GM21381 (cell line): ENCODE results near the gene KIF5A.
A peak's percentile ranks its signal among the peaks of the same experiment; 100 is the strongest.

Source experiments
- ATAC-seq: cut with Tn5 transposase; IDR thresholded peaks from one replicate; pipeline ENCODE4 v1.9.1; 2021; ENCODE audit warnings: mild to moderate bottlenecking, moderate library complexity; ENCODE audit not compliant: unreplicated experiment

Gene KIF5A

DNA sequence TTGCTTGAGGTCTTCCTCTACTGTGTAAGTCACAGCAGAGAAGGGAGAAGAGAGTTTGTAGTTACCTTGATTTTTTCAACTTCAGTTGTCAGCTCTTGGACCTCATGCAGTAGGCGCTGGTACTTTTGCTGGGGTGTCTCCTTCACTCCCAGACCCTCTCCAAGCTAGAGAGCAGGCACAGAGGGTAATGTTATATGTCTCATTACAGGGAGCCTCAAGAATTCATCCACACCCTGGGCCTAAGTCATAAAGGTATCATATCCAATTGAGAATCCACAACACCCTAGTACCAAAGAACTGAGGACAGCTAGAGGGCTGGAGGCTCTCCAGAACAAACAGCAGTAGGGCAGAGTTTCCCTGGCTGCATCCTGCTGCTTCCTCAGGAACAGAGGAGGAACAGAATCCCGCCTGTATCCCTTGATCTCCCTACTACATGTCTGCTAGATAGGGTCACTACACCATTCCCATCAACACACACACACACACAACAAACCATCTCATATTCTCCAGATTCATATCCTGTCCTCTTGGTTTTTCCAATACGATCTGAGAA is 14.8 kb upstream of the KIF5A start:
- ATAC-seq: no peak

DNA sequence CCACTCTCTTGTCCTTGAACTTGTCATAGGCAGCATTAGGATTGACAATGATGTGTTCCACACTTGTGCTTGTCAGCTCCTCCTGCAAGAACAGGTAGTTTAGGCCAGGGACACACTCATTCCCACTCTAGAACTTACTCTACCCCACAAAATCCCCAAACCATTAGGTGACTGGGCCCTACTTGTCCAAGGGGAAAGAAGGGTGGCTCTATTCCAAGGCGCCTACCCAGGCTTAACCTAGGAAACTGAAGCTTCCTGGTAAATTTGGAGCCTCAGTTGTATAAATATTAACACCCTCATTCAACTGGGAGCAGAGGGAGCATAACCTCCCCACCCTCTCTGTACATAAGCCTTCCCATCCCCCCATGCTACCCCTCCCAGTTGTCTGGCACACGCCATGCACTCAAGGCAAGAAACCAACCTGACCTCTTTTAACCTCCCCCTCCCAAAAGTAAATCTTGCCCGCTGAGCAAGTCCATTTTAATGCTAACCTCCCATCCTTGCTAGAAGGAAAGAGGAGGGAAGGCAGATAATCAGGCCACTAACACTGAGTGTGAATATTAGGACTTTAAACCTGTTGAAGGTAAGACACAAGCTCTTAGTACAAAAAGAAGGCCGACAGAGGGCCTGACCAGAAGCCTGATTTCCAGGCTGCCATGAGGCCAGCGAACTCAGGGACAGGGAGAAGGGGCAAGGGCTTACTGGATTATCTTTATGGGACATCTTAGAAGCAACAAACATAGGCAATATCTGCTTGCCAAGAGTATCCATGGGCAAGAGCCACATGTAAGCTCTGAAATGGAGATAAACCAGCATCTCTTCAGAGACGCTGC is 13.9 kb upstream of the KIF5A start:
- no peak for ATAC-seq

DNA sequence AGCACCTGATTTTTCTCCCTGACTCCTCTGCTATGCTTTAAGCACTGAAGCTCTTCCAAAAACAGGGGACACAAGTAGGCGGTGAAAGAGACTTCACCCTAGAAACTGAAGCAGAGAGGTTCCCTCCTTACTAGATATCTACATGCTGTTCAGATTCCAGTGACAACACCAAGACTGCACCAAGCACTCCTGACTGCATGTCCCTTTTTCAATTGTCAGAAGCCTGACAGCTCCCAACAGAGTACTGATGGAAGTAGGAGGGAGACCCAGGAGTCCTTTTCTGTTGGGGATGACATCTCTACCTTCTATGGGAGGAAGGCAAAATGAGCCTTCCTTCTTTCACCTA is 13.3 kb upstream of the KIF5A start:
- no peak for ATAC-seq

DNA sequence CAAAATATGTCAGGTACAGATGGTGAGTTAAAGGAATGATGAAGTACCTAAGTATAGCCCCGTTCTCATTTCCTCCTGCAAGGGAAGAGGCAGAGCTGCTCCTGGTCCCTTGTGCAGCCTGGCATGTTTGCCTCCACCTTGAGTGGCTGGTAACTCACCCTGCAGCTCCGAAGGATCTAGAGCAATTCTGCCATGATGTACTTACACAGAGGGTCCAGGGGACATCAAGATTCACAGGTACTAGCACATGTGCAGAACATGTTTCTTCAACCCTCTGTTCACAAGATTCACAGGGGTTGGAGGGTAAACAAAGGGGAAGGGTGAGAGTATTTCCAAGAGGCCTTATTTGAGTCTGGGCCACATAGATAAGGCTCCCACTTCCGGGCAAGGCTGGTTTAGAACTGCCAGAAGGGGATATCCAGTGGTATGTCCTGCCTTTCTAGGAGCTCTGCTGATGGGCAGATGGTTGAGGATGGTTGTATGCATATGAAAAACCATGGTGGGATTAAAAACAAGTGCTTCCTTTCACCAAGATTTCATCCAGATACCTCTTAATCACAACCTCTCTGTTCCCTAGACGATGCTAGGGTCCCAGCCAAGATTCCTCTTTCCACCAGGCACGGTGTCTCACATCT is 10.6 kb upstream of the KIF5A start:
- no peak for ATAC-seq

DNA sequence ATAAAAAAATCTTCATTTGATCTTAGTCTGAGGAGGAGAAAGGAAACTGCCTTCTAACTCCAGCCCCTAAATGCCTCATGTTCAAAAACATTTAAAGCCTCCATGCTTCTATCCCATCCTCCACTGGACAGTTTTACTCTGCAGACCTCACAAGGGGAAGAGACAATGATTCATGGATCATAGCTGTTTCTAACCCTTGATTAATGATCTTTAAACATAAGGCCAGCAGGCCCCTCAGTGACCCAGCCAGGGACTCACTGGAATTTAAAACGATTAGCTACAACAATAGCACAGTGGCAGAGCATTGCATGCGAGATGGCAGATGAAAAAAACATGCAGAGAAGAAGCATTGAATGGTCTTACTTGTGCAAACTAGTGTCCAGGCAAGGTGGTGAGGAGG is 8.8 kb upstream of the KIF5A start:
- ATAC-seq: no peak

DNA sequence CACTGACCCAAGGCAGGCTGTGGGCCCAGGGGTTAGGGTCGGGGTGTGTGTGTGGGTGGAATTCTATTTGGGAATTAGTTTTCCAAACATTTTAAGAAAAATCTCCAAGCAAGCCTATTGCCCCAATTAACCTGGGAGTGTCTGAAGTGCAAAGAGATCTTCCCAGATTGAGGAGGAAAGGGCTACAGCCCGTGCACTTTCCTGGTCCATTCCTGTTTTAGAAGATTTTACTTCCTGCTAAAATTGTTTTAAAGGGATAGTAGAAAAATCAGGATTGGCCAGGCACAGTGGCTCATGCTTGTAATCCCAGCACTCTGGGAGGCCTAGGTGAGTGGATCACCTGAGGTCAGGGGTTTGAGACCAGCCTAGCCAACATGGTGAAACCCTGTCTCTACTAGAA is 8.1 kb upstream of the KIF5A start:
- no peak for ATAC-seq

DNA sequence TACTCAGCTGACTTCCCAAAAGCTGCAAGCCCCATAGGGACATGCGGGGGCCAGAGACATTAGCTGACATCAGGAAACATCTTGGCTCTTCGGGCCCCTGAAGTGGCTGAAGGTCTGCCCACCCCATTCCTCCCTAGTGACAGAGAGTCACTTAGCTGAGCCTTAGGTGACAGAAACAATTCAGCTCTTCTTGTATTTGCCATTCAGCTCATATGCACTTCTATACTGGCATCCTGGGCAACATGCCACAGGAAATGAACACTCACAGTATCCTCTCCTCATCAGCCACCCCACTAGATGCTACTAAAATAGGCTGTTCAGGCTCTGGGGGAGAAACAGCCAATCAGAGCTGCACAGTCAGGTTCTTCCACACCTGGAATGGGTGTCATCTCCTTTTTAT is 6.3 kb upstream of the KIF5A start:
- ATAC-seq: no peak

DNA sequence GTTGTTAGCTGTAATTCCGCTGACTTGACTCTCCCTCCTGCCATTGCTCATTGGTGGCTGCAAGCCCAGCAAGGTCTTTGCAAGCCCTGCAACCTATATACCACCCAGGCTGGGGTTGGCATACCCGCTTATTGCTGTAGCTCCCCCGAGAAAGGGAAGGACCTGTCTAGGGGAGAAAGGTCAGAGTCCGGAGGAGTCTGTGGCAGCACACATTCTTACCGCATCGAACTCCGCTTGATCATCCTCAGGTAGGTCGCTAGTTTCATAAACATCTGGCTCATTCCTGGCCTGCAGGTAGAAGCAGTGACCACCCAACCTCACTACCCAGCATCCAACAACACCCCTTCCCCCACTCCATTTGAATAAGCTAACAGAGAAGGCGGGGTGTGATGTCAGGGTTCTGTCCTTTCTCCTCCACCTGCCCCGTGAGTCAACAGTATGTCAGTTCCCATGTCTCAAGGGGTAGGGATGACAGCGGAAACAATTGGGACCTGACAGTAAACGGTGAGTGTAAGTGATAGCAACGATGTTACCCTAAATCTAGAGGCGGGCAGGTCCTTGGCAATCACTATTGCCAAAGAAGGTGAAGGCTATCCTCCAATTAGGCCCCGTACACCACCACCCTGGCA is 3.9 kb upstream of the KIF5A start:
- no peak for ATAC-seq

DNA sequence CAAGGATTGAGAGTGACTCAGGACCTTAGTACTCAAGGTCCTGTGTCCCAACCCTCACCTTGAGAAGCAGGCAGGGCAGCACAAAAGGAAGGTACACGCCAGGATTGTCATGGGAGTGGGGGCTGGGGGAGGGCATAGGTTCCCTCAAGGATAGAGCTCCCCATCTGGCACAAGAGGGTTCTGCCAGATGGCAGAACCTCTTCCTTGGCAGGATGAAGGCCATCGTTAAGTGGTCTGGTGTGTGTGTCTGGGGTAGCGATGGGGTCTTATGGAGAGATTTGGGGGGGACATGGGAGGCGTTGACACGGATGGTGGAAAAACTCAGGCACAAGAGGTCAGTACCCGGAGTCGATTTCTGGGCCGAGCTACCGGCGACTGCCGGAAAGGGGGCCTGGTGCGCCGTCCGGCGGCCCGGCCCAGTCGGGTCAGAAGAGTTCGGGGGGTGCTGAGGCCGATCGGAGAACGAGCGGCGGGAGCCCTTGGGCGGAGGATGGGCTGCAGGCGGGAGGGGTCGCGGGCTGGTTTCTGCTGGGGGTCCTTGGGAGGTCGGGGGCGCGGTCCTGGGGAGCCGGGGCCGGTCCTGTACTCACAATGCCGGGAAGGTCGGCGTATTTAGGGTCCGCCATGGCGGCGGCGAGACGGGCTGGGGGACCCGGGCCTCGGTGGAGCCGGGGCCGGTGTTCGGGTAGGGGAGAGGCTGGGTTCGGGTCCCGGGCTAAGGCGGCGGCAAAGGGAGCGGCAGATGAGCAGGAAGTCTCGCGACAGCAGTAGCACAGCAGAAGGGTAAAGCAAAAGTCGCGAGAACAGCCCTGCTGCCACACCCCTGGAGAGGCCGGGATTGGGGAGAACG is 3.2 kb upstream of the KIF5A start, which contains the start of gene DCTN2:
TSS of gene DCTN2 (minus strand) at position 755 of the 850 bp plus-strand sequence. CDS start at position 626, 129 bp downstream.
- peak; percentile 98 for ATAC-seq

DNA sequence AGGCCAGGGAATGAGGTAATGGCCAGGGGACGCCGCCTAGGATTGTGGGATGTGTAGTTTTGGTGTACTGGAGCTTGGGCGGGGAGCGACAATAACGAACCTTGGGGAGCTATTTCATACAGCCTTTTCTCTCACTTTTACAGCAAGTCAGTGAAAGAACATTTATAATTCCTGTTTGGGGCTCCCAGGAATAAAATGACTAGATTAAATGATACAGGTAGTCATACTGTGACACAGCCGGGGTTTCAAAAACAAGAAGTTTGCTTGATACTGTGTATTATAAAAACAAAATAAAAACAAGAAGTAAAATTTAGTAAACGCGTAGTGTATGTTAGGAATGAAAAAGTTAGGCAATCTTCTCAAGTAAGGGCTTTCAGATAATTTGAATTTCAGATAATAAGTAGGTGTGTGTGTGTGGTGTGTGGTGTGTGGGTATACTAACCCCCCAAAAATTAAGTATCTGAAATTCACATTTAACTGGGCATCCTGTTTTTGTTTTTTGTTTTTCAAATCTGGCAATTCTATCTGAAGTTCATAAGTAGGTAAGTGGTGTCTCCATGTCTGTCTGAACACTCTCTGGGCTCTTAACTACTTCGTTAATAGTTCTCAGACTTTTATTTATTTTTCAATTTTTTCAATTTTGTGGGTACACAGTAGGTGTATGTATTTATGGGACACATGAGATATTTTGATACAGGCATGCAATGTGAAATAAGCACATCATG is 2.4 kb upstream of the KIF5A start:
- ATAC-seq: no peak

DNA sequence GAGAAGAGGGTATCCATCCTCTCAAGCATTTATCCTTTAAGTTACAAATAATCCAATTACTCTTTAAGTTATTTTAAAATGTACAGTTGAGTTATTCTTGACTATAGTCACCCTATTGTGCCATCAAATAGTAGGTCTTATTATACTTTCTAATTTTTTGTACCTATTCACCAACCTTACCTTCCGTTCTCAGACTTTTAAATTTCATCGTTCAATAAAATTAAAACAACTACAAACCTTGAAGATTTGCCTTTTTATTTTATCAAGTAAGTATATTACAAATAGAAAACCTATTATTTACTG is 1.9 kb upstream of the KIF5A start:
- no peak for ATAC-seq

DNA sequence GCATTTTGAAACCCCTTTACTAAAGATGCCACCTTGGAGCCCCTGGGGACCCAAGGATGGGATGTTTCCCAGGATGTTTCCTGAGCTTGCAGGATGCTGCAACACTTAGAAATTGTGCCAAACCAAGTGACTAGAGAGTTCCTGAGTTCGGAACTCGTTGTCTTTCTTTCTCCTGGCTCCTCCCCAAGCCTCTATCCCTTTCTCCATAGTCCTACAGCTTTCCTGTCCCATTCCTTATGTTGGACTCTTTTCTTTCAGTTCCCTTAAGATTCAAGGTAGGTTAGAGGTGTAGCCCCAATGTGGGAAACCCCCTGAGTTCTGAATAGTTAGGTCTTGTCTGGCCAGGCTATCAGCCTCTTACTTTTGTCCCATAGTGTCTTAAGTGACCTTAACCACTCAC is 1.4 kb upstream of the KIF5A start:
- ATAC-seq: no peak

DNA sequence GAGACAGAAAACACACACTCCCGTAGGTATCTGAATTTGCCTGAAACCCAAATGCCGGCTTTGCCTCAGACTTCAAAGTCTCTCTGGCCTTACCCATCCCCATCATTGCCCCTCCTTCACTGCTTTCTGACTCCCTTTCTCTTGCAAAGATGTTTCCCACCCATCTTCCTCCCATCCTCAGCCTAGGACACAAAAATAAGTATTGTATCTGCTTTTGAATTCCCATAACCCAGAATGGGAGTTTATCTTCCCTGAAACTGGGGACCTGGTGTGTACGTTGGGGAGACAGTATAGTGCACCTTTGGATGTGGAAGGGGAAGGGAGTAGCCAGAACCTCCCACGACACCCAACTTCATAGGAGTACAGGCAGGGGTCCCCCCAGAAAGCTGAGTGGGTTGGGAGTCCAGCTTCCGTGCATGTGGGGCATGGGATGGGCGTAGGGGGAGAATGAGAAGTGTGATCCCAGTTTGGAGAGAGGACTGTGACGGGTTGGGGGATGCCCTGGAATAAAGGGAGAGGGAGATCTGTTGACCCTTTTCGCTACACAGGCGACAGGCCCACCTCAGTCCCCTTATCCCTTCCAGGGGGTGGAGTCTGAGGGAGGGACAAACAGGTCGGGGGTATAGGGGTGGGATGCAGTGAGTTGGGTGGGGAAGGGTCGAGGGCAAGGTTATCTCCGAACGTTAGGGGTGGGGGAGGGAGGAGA is 488 bp upstream of the KIF5A start:
- ATAC-seq: no peak

DNA sequence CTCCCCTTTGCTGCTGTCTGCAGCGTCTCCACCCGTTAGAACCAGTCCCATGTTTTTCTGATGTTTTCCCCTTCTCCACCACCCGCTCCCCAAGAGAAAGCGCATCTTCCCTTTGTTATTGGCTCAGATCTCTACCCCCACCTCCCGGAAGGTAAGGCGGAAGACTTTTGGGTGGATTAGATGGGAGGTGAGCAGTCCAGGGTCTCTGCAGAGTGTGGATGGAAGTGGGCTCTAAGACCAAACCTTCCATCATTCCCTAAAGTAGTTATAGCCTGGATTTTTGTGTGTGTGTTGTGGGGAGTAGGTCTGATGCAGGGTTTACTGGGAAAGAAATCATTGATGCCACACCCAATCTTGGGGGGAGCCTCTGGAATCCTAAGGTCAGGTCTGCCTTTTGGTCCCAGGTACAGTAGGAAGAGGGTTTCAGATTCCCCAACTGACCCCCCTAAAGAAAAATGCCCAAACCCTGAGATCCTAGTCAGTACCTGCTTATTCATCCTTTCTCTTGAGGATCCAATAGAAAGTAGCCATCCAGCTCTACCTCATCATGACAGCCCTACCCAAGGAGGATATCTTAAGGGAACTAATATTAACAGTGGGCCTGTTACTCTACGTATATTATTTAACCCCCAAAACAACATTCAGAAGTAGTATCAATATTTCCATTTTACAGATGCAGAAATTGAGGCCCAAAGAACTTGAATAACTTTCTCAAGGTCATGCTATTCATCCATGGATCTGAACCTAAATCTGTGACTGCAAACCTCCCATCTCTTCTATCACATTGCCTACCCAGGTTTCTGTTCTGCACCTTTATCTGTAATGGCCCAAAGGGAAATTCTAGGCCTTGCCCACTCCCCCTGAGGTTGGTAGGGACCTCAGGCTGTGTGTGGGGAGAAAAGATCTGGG is 1.1 kb downstream of the KIF5A start:
- no peak for ATAC-seq

DNA sequence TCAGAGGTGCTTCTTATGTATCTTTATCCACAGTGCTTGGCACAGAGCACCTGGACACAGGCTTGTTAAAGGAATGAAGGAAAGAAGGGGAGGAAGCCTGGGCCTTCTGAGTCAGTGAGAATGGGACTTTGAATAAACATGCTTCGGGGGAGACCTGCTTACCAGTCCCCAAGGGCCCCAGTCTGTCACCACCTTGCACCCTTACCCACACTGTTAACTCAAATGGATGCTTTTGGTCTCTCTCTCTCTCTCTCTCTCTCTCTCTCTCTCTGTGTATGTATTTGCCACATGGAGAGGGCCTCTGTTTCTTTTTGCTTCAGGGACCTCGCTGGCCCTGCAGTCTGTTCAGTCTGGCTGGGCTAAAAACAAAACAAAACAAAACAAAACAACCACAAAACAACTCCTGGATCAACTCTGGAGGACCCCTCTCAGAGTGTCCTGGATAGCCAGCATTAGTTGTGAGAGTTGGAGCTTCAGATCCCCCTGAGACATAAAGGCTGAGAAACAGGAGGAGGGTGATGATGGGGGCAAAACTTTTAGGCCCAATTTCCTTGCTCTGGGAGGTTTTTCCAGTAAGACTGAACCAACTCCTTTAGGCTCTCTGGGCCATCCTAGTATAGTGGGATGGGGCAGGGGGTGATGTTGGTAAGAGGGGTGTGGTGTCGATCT is 1.9 kb downstream of the KIF5A start:
- no peak for ATAC-seq

DNA sequence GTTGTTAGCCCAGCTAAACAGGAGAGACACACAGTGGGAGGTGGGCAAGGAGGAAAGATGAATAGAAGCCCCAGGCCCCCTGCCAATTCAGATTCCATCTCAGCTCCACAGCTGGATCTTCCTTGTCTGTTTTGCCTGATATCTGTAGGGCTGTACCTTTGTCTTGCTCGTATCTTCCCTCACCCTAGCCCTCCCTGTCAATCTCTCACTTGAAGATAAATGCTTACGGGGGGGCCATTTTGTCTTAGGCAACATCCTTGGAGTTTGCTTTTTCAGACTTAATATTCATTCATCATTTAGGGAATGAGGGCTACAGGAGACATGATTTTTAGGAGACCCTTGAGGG is 2.4 kb downstream of the KIF5A start:
- no peak for ATAC-seq

DNA sequence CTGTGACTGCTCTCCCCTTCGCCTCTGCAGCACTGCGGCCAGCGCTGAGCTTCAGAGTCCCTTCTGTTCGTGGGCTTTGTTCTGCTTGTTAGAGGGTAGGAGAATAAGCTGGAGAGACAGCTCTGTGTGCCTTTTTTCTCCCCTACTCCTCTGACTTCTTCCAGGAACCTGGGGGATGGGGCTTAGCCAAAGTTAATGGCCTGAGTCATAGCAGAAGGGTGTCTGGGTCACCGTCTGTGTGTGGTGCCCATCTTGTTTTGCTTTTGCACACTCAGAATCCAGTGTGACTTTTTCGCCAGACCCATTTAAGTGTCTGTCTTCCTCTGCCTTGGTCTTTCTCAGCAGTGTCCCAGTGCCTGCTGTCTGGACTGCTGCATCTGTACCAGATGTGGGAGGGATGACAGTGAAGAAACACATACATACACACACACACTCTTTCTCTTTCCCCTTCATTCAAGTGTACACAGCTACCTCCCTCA is 3.0 kb downstream of the KIF5A start:
- ATAC-seq: no peak
